Spleen (tissue), 11 donors: ENCODE results near the gene ZNF469. TPM values are rescaled to one million over a fixed set of nuclear protein-coding genes. Genes with fewer than 3 reads are reported as not detected.

Source experiments
- DNase-seq: peaks from one replicate; pipeline ENCODE4 v3.0.0-alpha.2; 2020
- H3K27ac ChIP-seq, 8 donors: fragments of 200-600 bp; sonication (generic) in 7 of 8; 1 replicate in 4 of 8; 2 replicates in 4 of 8; pipeline versions ENCODE4 v1.5.0 to v1.8.0; 2016 to 2021; ENCODE audit warnings: inconsistent platforms in 4 of 8, mild to moderate bottlenecking in 4 of 8, moderate library complexity in 1 of 8
- H3K27me3 ChIP-seq, 7 donors: fragments of 200-600 bp; sonication (generic) in 6 of 7; replicated peaks in 1 of 7; 1 replicate in 4 of 7; 2 replicates in 3 of 7; pipeline versions ENCODE4 v1.5.0 to v1.8.0; 2016 to 2021; ENCODE audit warnings: inconsistent platforms in 3 of 7, mild to moderate bottlenecking in 1 of 7
- H3K36me3 ChIP-seq, 6 donors: fragments of 200-600 bp; sonication (generic) in 5 of 6; 1 replicate in 4 of 6; 2 replicates in 2 of 6; pipeline versions ENCODE4 v1.5.0 to v1.8.0; 2016 to 2021; ENCODE audit warnings: inconsistent platforms in 2 of 6
- H3K4me1 ChIP-seq, 6 donors: fragments of 200-600 bp; sonication (generic) in 5 of 6; 1 replicate in 3 of 6; 2 replicates in 3 of 6; pipeline versions ENCODE4 v1.5.0 to v1.8.0; 2016 to 2021; ENCODE audit warnings: inconsistent platforms in 3 of 6
- H3K4me3 ChIP-seq, 8 donors: fragments of 200-600 bp; sonication (generic) in 7 of 8; 1 replicate in 4 of 8; 2 replicates in 4 of 8; pipeline versions ENCODE4 v1.5.0 to v1.8.0; 2016 to 2021; ENCODE audit warnings: inconsistent platforms in 4 of 8, mild to moderate bottlenecking in 4 of 8, moderate library complexity in 2 of 8
- H3K9me3 ChIP-seq, 8 donors: fragments of 200-600 bp; sonication (generic) in 7 of 8; 1 replicate in 4 of 8; 2 replicates in 4 of 8; pipeline versions ENCODE4 v1.5.0 to v1.8.0; 2016 to 2021; ENCODE audit warnings: inconsistent platforms in 4 of 8
- POLR2A ChIP-seq, 3 donors: fragments of 450-650 bp; IDR thresholded peaks; one replicate each; pipeline ENCODE4 v1.5.1; 2017; ENCODE audit warnings: antibody characterized with exemption in 3 of 3, mild to moderate bottlenecking in 1 of 3
- POLR2AphosphoS5 ChIP-seq, 3 donors: sonication (generic); formaldehyde crosslinking; IDR thresholded peaks; one replicate each; pipeline ENCODE4 v1.5.1; 2017; ENCODE audit warnings: antibody characterized with exemption in 3 of 3
- WGBS, 5 donors: extraction: QIAGEN DNeasy Blood & Tissue Kit in 3 of 5; methylation state at CpG; one replicate each; pipeline versions ENCODE4 v1.1.5 to v1.1.7; 2013 to 2018; 5-methylcytosine and 5-hydroxymethylcytosine counted together
- intact Hi-C: fragments of 100-400 bp; cut with DNase I; formaldehyde crosslinking; loops from one replicate; pipeline ENCODE4 v1.15.0; 2023; ENCODE audit warnings: low total_unique reads
- polyA plus RNA-seq, 3 donors: library from polyadenylated mRNA; stranded (reverse); fragments of 200-250 nt; gene quantifications; one replicate each; pipeline ENCODE4 v1.2.1, GENCODE V29; 2013
- total RNA-seq, 7 donors: library from RNA; depleted of rRNA in 3 of 7; stranded (reverse); fragments of >200 nt in 3 of 7; fragmentation: NEBNext Ultra II Directional in 4 of 7; extraction: Animal tissue kit (Norgen Biotek cat#: 25700) in 4 of 7; gene quantifications; one replicate each; pipeline versions ENCODE4 v1.1.0 to v1.2.1, GENCODE V29; 2016 to 2021
- TF ChIP-seq, protein P1 (sequence below), 11 experiments: fragments of 200-600 bp in 7 of 11; fragments of 450-650 bp in 4 of 11; sonication (generic) in 4 of 11; IDR thresholded peaks in 8 of 11; conservative IDR thresholded peaks in 3 of 11; 1 replicate in 7 of 11; 2 replicates in 4 of 11; pipeline versions ENCODE4 v1.4.0 to v1.8.0; 2016 to 2021; ENCODE audit warnings: antibody characterized with exemption in 11 of 11, inconsistent platforms in 4 of 11, mild to moderate bottlenecking in 1 of 11
- donor health status: healthy with polysubstance abuse.
- donor health status: DM: no; HTN: no; CAD: no; lungs with moderate emphysema.
- donor health status: DM: no; HTN: no; CAD: no.
- donor health status: Bipolar disorder and iron deficiency.
- donor health status: healthy.
- donor health status: DM: no; HTN: no; CAD: no.
- donor health status: DM: yes; HTN: yes; CAD: no.

Gene ZNF469
- total and polyA plus RNA-seq, 10 donors: 0.27 to 8.0 (median 3.3) TPM

DNA sequence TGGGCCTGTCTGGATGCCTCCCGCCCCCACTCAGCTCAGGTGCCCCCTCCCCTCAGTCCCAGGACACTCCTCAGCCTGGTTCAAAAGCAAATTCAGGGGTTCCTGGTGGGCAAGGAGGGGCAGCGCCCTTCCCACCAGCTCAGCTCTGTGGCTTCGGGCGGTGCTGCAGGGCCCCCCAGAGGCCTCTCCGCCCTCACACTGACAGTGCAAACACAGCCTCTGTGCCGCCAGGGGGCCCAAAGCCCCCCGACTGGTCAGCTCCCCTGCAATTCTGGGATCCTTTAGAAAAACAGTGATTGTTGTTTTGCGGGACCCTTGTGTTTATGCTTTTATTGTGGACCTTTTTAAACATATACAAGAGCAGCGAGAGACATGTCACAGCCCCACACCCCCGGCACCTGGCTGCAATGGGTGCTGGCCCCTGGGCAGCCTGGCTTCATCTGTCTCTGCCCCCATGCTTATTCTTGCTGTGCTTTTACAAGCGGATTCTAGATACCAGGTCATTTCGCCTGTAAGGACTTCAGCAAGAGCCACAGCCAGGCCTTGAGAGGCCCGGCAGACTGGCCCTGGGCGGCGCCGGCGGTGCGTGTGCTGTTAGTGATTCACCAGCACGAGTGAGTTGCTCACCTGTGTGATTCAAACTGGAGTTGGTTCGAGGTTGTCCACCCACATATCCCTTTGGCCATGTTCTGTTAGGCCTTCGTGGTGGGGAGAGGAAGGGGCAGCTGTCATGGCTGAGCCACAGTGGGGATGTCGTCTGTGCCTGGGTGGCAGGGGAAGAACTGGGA, 21.2 kb downstream of the ZNF469 start:
- Histone ChIP-seq H3K36me3 (no peaks in the 10 kb centered on the region), H3K9me3 (no peaks in the 10 kb centered on the region), H3K27ac (no peak overlapping the region), H3K27me3 (no peaks in the 10 kb centered on the region), H3K4me1 (peaks cover 0 to 16% (median 3%) of the 10 kb centered on the region in 6 donors), H3K4me3 (no peak overlapping the region)
- TF ChIP-seq POLR2A (IDR thresholded peaks at IDR 0.05): no peak
- TF ChIP-seq, protein P1, sequence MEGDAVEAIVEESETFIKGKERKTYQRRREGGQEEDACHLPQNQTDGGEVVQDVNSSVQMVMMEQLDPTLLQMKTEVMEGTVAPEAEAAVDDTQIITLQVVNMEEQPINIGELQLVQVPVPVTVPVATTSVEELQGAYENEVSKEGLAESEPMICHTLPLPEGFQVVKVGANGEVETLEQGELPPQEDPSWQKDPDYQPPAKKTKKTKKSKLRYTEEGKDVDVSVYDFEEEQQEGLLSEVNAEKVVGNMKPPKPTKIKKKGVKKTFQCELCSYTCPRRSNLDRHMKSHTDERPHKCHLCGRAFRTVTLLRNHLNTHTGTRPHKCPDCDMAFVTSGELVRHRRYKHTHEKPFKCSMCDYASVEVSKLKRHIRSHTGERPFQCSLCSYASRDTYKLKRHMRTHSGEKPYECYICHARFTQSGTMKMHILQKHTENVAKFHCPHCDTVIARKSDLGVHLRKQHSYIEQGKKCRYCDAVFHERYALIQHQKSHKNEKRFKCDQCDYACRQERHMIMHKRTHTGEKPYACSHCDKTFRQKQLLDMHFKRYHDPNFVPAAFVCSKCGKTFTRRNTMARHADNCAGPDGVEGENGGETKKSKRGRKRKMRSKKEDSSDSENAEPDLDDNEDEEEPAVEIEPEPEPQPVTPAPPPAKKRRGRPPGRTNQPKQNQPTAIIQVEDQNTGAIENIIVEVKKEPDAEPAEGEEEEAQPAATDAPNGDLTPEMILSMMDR (IDR thresholded peaks at IDR 0.05 in 8 of 11, conservative IDR thresholded peaks at IDR 0.05 in 3 of 11): no peak
- no peak for TF ChIP-seq POLR2AphosphoS5 (IDR thresholded peaks at IDR 0.05)
- 85 to 92% (median 86%) methylated on average over 19 to 22 of the region's 22 CpGs for WGBS, 5 donors
- DNase-seq: no peak
- intact Hi-C loops: no loop called here

DNA sequence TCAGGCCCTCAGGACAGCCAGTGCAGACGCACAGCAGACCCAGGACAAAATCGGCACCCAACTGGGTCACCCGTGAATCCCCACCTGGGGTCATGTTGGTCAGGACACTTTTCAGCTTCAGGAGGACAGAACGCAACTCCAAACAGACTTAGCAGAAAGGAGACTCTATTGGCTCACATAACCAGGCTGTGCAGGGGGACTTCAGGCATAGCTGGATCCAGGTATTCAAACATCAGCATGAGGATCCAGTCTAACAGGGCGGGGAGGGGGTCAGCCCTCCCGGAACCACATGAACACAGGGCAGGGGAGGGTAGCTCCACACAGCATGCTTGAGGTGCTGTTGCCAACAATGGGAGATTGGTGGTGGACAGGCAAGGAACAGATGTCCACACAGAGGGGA, 22.0 kb downstream of the ZNF469 start:
- H3K9me3 ChIP-seq: no peaks in the 10 kb centered on the region
- 74 to 97% (median 92%) methylated on average over 6 of the region's 6 CpGs for WGBS, 5 donors
- H3K4me1 ChIP-seq: peaks cover 0 to 16% (median 3%) of the 10 kb centered on the region in 6 donors
- H3K36me3 ChIP-seq: no peaks in the 10 kb centered on the region
- no peak for TF ChIP-seq POLR2AphosphoS5 (IDR thresholded peaks at IDR 0.05)
- TF ChIP-seq, protein P1 (IDR thresholded peaks at IDR 0.05 in 8 of 11, conservative IDR thresholded peaks at IDR 0.05 in 3 of 11): no peak
- no peak for TF ChIP-seq POLR2A (IDR thresholded peaks at IDR 0.05)
- no peak for DNase-seq
- H3K27me3 ChIP-seq: no peaks in the 10 kb centered on the region
- H3K27ac ChIP-seq: no peak overlapping the region
- no peak overlapping the region for H3K4me3 ChIP-seq
- intact Hi-C loops: no loop called here

DNA sequence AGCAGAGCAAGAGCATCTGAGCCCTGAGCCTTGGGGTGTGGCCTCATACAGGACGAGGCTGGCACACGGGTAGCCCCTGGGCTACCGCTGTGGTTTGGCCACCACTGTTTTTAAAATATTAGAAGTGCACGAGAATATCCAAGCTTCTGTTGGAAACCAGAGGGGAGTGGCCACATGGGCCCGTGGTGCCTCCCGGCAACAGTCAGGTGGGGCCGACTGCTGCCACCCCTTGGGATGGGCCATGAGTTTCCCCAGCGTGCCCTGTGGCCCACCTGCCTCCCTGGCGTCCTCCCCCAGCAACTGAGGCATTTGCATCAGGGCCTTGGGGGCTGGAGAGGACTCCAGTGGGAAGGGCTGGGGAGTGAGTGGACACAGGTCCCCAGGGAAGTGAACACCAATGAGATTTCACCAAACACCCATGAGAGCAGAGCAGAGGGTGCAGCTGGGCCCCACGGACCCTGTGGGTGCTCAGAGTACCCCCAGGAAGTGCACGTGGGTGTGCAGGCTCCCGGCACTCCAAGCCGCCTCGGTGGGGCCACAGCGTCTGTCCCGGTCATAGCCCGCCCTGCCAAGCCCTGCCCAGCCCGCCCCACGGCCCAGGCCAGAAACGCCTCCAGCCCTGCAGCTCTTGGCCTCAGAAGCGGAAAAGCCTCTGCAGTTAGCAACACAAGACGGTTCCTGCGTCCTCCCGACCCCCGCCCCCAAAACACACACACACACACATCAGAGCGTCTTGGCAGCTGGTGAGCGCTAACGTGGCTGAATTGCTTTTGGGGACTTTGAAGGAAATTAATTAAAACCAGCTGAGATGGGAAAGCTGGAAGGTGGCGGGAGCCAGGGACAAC, 22.7 kb downstream of the ZNF469 start:
- H3K4me3 ChIP-seq: no peak overlapping the region
- no peak overlapping the region for H3K27ac ChIP-seq
- TF ChIP-seq POLR2A (IDR thresholded peaks at IDR 0.05) (no peak), POLR2AphosphoS5 (IDR thresholded peaks at IDR 0.05) (no peak)
- TF ChIP-seq, protein P1 (IDR thresholded peaks at IDR 0.05 in 8 of 11, conservative IDR thresholded peaks at IDR 0.05 in 3 of 11): no peak
- no peak for DNase-seq
- no peaks in the 10 kb centered on the region for H3K27me3 ChIP-seq
- peaks cover 0 to 16% (median 3%) of the 10 kb centered on the region in 6 donors for H3K4me1 ChIP-seq
- H3K9me3 ChIP-seq: no peaks in the 10 kb centered on the region
- H3K36me3 ChIP-seq: no peaks in the 10 kb centered on the region
- WGBS, 5 donors: 73 to 85% (median 78%) methylated on average over 12 to 29 of the region's 29 CpGs
- intact Hi-C loops: no loop called here
